Measurements from ENCODE around the gene ABCD3.

DNA sequence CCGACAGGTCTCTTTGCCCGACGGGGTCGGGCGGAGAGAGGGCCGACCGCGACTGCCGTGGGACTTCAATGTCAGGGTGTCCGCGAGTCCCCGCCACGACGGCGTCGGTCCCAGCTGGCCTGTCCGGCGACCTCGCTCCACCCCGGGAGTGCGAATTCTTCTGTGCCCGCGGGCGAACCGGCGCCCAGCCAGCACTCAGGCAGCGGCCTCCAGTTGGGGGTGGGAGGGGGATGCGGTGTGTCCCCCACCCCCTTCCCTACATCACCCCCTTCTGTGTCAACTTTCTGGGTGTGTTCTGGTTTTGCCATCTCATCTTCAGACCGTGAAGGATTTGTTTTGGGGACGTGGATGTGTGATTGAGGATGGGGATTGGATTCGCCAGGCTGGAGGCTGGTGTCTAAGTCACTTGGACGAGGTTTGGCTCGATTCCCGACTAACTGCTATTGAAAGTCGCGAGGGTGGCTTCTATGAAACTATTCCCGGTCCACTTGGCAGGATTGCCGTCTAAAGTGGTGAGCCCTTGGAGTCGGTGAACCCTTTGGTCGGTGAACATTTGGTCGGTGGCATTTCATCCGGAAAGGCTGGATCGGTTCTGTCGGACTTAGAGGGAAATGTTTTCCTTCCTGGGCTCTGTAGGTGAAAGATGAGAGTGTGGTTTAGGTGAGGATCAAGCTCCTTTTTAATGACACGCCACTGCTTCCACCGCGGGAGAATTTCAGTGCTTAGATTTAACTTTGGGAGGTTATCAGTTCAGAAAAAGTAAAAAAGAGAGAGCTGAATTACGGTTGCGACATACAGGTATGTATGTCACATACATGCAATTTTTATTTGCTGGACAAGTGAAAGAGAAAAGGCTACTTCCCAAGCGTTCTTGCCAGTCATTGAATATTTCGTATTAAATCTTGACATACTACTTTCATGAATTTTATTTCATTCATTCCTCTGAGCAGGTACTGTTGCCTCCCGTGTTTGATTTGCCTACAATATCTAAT, 771 bp downstream of the ABCD3 start:
- TF ChIP-seq, protein P1, sequence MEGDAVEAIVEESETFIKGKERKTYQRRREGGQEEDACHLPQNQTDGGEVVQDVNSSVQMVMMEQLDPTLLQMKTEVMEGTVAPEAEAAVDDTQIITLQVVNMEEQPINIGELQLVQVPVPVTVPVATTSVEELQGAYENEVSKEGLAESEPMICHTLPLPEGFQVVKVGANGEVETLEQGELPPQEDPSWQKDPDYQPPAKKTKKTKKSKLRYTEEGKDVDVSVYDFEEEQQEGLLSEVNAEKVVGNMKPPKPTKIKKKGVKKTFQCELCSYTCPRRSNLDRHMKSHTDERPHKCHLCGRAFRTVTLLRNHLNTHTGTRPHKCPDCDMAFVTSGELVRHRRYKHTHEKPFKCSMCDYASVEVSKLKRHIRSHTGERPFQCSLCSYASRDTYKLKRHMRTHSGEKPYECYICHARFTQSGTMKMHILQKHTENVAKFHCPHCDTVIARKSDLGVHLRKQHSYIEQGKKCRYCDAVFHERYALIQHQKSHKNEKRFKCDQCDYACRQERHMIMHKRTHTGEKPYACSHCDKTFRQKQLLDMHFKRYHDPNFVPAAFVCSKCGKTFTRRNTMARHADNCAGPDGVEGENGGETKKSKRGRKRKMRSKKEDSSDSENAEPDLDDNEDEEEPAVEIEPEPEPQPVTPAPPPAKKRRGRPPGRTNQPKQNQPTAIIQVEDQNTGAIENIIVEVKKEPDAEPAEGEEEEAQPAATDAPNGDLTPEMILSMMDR (IDR thresholded peaks at IDR 0.05) = no peak
- TF ChIP-seq POLR2A (IDR thresholded peaks at IDR 0.05) = no peak

All from heart left ventricle (tissue), 13 donors.